GM23338 (cell line): Measurements from ENCODE around the gene DGKD. TPM values are rescaled to one million over a fixed set of nuclear protein-coding genes. Genes with fewer than 3 reads are reported as not detected.

Experiments used
- ATAC-seq: fragments of 200-7000 bp; cut with Tn5 transposase; 3 replicates; pipeline ENCODE4 v1.9.1; 2020
- DNase-seq: peaks from one replicate; pipeline ENCODE4 v3.0.0-alpha.2; 2015; ENCODE audit warnings: low spot score
- H2AFZ ChIP-seq: fragments of 200-600 bp; sonication (generic); 2 replicates; pipeline ENCODE4 v1.8.0; 2016; ENCODE audit warnings: antibody characterized with exemption, mild to moderate bottlenecking, moderate library complexity
- H3F3A ChIP-seq: fragments of 200-600 bp; sonication (generic); replicated peaks from 2 replicates; pipeline ENCODE4 v1.8.0; 2017; ENCODE audit warnings: antibody characterized with exemption, mixed run types, low read depth
- H3K27ac ChIP-seq: fragments of 200-600 bp; sonication (generic); 2 replicates; pipeline ENCODE4 v1.6.1; 2016; ENCODE audit warnings: low read depth
- H3K27me3 ChIP-seq: fragments of 200-600 bp; sonication (generic); 2 replicates; pipeline ENCODE4 v1.8.0; 2016; ENCODE audit warnings: mild to moderate bottlenecking, mixed run types, moderate library complexity; ENCODE audit not compliant: insufficient read depth
- H3K36me3 ChIP-seq: fragments of 200-600 bp; sonication (generic); 2 replicates; pipeline ENCODE4 v1.8.0; 2016; ENCODE audit warnings: mild to moderate bottlenecking; ENCODE audit not compliant: insufficient read depth
- H3K4me1 ChIP-seq: fragments of 200-600 bp; sonication (generic); 2 replicates; pipeline ENCODE4 v1.8.0; 2016; ENCODE audit warnings: mild to moderate bottlenecking, moderate library complexity; ENCODE audit not compliant: insufficient read depth
- H3K4me2 ChIP-seq: fragments of 200-600 bp; sonication (generic); 2 replicates; pipeline ENCODE4 v1.7.1; 2017; ENCODE audit warnings: mixed run types
- H3K4me3 ChIP-seq: fragments of 200-600 bp; sonication (generic); 2 replicates; pipeline ENCODE4 v1.6.1; 2016; ENCODE audit warnings: mixed run types
- H3K79me2 ChIP-seq: fragments of 200-600 bp; sonication (generic); replicated peaks from 2 replicates; pipeline ENCODE4 v1.8.0; 2017; ENCODE audit warnings: mild to moderate bottlenecking; ENCODE audit not compliant: insufficient read depth
- H3K9me2 ChIP-seq: fragments of 200-600 bp; sonication (generic); 2 replicates; pipeline ENCODE4 v1.8.0; 2017; ENCODE audit not compliant: insufficient read depth
- H4K20me1 ChIP-seq: fragments of 200-600 bp; sonication (generic); replicated peaks from 2 replicates; pipeline ENCODE4 v1.8.0; 2017; ENCODE audit warnings: mild to moderate bottlenecking; ENCODE audit not compliant: insufficient read depth
- H3K27ac Mint-ChIP-seq: 2 replicates; pipeline ENCODE4 v1.8.0; 2020; ENCODE audit warnings: inconsistent platforms, mild to moderate bottlenecking, moderate library complexity, mixed read lengths
- H3K27me3 Mint-ChIP-seq: 3 replicates; pipeline ENCODE4 v1.8.0; 2022; ENCODE audit warnings: low read depth, mild to moderate bottlenecking, moderate library complexity, mixed read lengths, inconsistent platforms; ENCODE audit not compliant: insufficient read depth, poor library complexity
- H3K36me3 Mint-ChIP-seq: 3 replicates; pipeline ENCODE4 v1.8.0; 2021; ENCODE audit warnings: low read depth, mild to moderate bottlenecking, inconsistent platforms, moderate library complexity, mixed read lengths
- H3K4me1 Mint-ChIP-seq: 3 replicates; pipeline ENCODE4 v1.8.0; 2020; ENCODE audit warnings: mild to moderate bottlenecking, inconsistent platforms, mixed read lengths
- H3K4me3 Mint-ChIP-seq: 3 replicates; pipeline ENCODE4 v1.8.0; 2021; ENCODE audit warnings: moderate library complexity, mild to moderate bottlenecking, inconsistent platforms, mixed read lengths
- H3K9me3 Mint-ChIP-seq: 3 replicates; pipeline ENCODE4 v1.8.0; 2020; ENCODE audit warnings: moderate library complexity, mild to moderate bottlenecking, inconsistent platforms, mixed read lengths
- CREB1 ChIP-seq: fragments of 250-450 bp; sonication (Bioruptor Pico); IDR thresholded peaks from 2 replicates; pipeline ENCODE4 v1.5.0; 2020; ENCODE audit warnings: low read depth, mild to moderate bottlenecking, moderate library complexity
- CTCF ChIP-seq, 2 experiments: fragments of 200-600 bp in 1 of 2; sonication (generic) in 1 of 2; conservative IDR thresholded peaks; 2 replicates each; pipeline versions ENCODE4 v1.5.1 to v1.6.1; 2016 to 2017; ENCODE audit warnings: antibody characterized with exemption in 2 of 2, low read depth in 2 of 2, mild to moderate bottlenecking in 2 of 2, moderate library complexity in 1 of 2
- JUNB ChIP-seq: IDR thresholded peaks from one replicate; pipeline ENCODE4 v1.6.1; 2016; ENCODE audit warnings: antibody characterized with exemption; ENCODE audit not compliant: unreplicated experiment
- NANOG ChIP-seq: IDR thresholded peaks from 2 replicates; pipeline ENCODE4 v1.6.1; 2016; ENCODE audit warnings: antibody characterized with exemption, borderline replicate concordance
- POLR2AphosphoS5 ChIP-seq: IDR thresholded peaks from 2 replicates; pipeline ENCODE4 v1.6.1; 2016; ENCODE audit warnings: antibody characterized with exemption, low read depth
- STAT1 ChIP-seq: IDR thresholded peaks from one replicate; pipeline ENCODE4 v1.6.1; 2016; ENCODE audit warnings: antibody characterized with exemption; ENCODE audit not compliant: unreplicated experiment
- ZNF114 ChIP-seq: fragments of 250-450 bp; sonication (Bioruptor Pico); IDR thresholded peaks from 2 replicates; pipeline ENCODE4 v1.5.0; 2020; ENCODE audit warnings: mild to moderate bottlenecking, moderate library complexity
- ZNF331 ChIP-seq: fragments of 250-450 bp; sonication (Bioruptor Pico); IDR thresholded peaks from 2 replicates; pipeline ENCODE4 v1.5.0; 2020; ENCODE audit warnings: low read depth, mild to moderate bottlenecking, moderate library complexity
- polyA plus RNA-seq: library from polyadenylated mRNA; unstranded; fragments of >200 nt; fragmentation: Nextera tagmentation; extraction: Ambion mirVana; gene quantifications from 2 replicates; pipeline ENCODE4 v1.2.1, GENCODE V29; 2016
- total RNA-seq: library from RNA; depleted of rRNA; stranded (reverse); fragments of >200 nt; shearing (Covaris generic); gene quantifications from 2 replicates; pipeline ENCODE4 v1.2.3, GENCODE V29; 2014
- TF ChIP-seq, protein P1 (sequence below): IDR thresholded peaks from one replicate; pipeline ENCODE4 v1.6.1; 2018; ENCODE audit warnings: antibody characterized with exemption; ENCODE audit not compliant: unreplicated experiment
- TF ChIP-seq, protein P2 (sequence below): IDR thresholded peaks from 2 replicates; pipeline ENCODE4 v1.6.1; 2016; ENCODE audit warnings: antibody characterized with exemption

Gene DGKD
- total and polyA plus RNA-seq, 2 experiments from 2014 or later, result 11.1 to 23.4 TPM

DNA sequence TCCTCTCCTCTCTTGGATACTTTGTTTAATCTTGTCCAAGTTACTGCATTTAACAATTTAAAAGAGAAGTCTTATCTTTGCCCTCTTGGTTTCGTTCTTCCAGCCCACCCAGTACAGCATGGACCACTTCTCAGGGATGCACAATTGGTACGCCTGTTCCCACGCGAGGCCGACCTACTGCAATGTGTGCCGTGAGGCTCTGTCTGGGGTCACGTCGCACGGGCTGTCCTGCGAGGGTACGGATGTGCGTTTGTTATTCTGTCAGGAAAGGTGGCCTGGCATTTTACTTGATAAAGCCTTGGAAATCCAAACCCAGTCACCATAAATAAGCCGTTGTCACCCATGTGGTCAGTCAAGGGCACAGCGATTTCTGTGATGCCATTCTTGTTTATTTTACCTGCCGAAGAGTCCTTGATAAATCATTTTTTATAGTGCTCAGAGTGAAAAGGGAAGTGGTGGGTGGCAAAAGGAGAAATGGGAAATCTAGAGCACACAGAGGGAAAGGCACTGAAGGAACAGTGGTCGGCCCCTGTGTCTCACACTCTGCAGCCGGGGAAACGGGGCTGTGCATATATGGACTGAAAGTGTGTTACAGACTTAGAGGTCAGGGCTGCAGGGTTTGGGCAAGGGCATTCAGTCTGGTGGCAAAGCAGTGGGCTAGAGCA, 80.5 kb downstream of the DGKD start:
- DNase-seq, result no peak

DNA sequence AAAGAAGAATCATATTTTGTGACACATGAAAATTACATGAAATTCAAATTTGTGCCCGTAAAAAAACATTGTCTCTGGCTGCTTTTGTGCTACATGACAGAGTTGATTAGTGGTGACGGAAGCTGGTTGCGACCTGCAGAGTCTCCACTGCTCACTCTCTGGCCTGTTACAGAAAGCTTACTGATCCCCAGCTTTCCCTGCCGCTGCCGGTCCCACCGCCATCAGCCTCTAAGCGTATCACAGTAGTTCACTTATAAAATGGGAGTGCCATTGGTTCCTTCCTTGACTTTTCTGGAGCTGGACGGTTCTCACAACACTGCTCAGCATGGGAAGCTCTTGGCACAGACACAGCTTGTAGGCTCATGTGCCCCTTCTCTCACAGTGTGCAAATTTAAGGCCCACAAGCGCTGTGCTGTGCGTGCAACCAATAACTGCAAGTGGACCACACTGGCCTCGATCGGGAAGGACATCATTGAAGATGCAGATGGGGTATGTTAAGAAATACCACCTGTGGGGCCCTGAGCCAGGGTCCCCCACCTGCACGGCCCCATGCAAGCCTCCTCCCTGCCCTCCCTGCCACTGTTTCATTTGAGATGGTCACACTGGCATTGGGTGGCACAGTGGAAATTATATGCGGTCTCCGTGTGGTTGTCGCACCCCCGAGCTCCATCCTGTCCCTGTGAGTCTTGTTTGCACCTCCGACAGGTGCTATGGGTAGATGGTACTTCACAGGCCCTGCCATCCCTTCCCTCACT, 81.3 kb downstream of the DGKD start:
- TF ChIP-seq CTCF (conservative IDR thresholded peaks at IDR 0.05; ENCODE audit: low read depth in 2 of 2) (no peak), POLR2AphosphoS5 (no peak), CREB1 (CRISPR knock-in tag) (no peak), NANOG (no peak), ZNF114 (CRISPR knock-in tag) (no peak), STAT1 (no peak)
- TF ChIP-seq, protein P1, sequence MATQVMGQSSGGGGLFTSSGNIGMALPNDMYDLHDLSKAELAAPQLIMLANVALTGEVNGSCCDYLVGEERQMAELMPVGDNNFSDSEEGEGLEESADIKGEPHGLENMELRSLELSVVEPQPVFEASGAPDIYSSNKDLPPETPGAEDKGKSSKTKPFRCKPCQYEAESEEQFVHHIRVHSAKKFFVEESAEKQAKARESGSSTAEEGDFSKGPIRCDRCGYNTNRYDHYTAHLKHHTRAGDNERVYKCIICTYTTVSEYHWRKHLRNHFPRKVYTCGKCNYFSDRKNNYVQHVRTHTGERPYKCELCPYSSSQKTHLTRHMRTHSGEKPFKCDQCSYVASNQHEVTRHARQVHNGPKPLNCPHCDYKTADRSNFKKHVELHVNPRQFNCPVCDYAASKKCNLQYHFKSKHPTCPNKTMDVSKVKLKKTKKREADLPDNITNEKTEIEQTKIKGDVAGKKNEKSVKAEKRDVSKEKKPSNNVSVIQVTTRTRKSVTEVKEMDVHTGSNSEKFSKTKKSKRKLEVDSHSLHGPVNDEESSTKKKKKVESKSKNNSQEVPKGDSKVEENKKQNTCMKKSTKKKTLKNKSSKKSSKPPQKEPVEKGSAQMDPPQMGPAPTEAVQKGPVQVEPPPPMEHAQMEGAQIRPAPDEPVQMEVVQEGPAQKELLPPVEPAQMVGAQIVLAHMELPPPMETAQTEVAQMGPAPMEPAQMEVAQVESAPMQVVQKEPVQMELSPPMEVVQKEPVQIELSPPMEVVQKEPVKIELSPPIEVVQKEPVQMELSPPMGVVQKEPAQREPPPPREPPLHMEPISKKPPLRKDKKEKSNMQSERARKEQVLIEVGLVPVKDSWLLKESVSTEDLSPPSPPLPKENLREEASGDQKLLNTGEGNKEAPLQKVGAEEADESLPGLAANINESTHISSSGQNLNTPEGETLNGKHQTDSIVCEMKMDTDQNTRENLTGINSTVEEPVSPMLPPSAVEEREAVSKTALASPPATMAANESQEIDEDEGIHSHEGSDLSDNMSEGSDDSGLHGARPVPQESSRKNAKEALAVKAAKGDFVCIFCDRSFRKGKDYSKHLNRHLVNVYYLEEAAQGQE, result no peak
- no peak for DNase-seq
- H3K27me3 ChIP-seq, result no peaks in the 10 kb centered on the region

More for the DNA sequence above, 80.5 kb downstream of the DGKD start:
- H3K27ac Mint-ChIP-seq, result no peak overlapping the region
- Histone ChIP-seq H3K36me3 (no peaks in the 10 kb centered on the region), H3K27me3 (no peaks in the 10 kb centered on the region), H3K9me2 (0 out of 2 replicates have a peak, but pooled peaks cover 4% of the 10 kb centered on the region), H3K4me3 (no peak overlapping the region), H3K4me1 (no peaks in the 10 kb centered on the region), H3K79me2 (no peaks in the 10 kb centered on the region), H4K20me1 (no peaks in the 10 kb centered on the region; the same call in 1 of the 2 replicates), H3K4me2 (no peak overlapping the region), H3K27ac (no peak overlapping the region), H3F3A (no peaks in the 10 kb centered on the region), H2AFZ (no peak overlapping the region)
- H3K4me3 Mint-ChIP-seq, result no peak overlapping the region
- H3K4me1 Mint-ChIP-seq, result no peaks in the 10 kb centered on the region
- TF ChIP-seq CTCF (conservative IDR thresholded peaks at IDR 0.05; ENCODE audit: low read depth in 2 of 2) (no peak), ZNF331 (CRISPR knock-in tag) (no peak), STAT1 (no peak), CREB1 (CRISPR knock-in tag) (no peak), JUNB (no peak)
- TF ChIP-seq, protein P2, sequence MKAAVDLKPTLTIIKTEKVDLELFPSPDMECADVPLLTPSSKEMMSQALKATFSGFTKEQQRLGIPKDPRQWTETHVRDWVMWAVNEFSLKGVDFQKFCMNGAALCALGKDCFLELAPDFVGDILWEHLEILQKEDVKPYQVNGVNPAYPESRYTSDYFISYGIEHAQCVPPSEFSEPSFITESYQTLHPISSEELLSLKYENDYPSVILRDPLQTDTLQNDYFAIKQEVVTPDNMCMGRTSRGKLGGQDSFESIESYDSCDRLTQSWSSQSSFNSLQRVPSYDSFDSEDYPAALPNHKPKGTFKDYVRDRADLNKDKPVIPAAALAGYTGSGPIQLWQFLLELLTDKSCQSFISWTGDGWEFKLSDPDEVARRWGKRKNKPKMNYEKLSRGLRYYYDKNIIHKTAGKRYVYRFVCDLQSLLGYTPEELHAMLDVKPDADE, result no peak
- ATAC-seq, result no peak
- H3K36me3 Mint-ChIP-seq, result peaks cover 6% of the 10 kb centered on the region; the same call in 2 of the 3 replicates
- peaks cover 2% of the 10 kb centered on the region for H3K27me3 Mint-ChIP-seq
- H3K9me3 Mint-ChIP-seq, result no peaks in the 10 kb centered on the region; the same call in 2 of the 3 replicates

More for the DNA sequence above, 81.3 kb downstream of the DGKD start:
- H3K4me3 Mint-ChIP-seq, result no peak overlapping the region
- H3K27ac Mint-ChIP-seq, result no peak overlapping the region
- Histone ChIP-seq H2AFZ (no peak overlapping the region), H3K4me2 (no peak overlapping the region), H3K27ac (no peak overlapping the region), H3K4me3 (no peak overlapping the region), H3K4me1 (no peaks in the 10 kb centered on the region), H3F3A (no peaks in the 10 kb centered on the region), H3K79me2 (no peaks in the 10 kb centered on the region), H4K20me1 (no peaks in the 10 kb centered on the region; the same call in 1 of the 2 replicates), H3K9me2 (0 out of 2 replicates have a peak, but pooled peaks cover 4% of the 10 kb centered on the region), H3K36me3 (no peaks in the 10 kb centered on the region)
- no peaks in the 10 kb centered on the region; the same call in 2 of the 3 replicates for H3K9me3 Mint-ChIP-seq
- no peak for ATAC-seq
- no peaks in the 10 kb centered on the region for H3K4me1 Mint-ChIP-seq
- peaks cover 6% of the 10 kb centered on the region; the same call in 2 of the 3 replicates for H3K36me3 Mint-ChIP-seq
- peaks cover 4% of the 10 kb centered on the region for H3K27me3 Mint-ChIP-seq
